Vagina (tissue), 2 donors: Measurements from ENCODE around the gene PARP11. TPM values are rescaled to one million over a fixed set of nuclear protein-coding genes. Genes with fewer than 3 reads are reported as not detected.
"Not testable (repeated sequence)": the region's sequence is repeated elsewhere in the genome, so short reads cannot be mapped to it uniquely, and the experiment has no call there.

ENCODE experiments used
- DNase-seq, 2 donors: peaks; one replicate each; pipeline ENCODE4 v3.0.0-alpha.2; 2017; ENCODE audit errors: extremely low spot score in 2 of 2
- H3K27ac ChIP-seq: fragments of 200-600 bp; sonication (generic); one replicate; pipeline ENCODE4 v1.5.1; 2019
- H3K27me3 ChIP-seq: fragments of 200-600 bp; sonication (generic); one replicate; pipeline ENCODE4 v1.5.1; 2019
- H3K36me3 ChIP-seq, 2 donors: fragments of 200-600 bp; sonication (generic); one replicate each; pipeline ENCODE4 v1.5.1; 2017 to 2019
- H3K4me1 ChIP-seq: fragments of 200-600 bp; sonication (generic); one replicate; pipeline ENCODE4 v1.5.1; 2019
- H3K4me3 ChIP-seq, 2 donors: fragments of 200-600 bp; sonication (generic); 1 replicate in 1 of 2; 2 replicates in 1 of 2; pipeline ENCODE4 v1.5.1; 2016 to 2019
- H3K9me3 ChIP-seq: fragments of 200-600 bp; sonication (generic); one replicate; pipeline ENCODE4 v1.5.1; 2019
- CTCF ChIP-seq, 3 experiments: fragments of 450-650 bp in 2 of 3; fragments of 200-600 bp in 1 of 3; sonication (generic) in 1 of 3; IDR thresholded peaks; one replicate each; pipeline ENCODE4 v1.5.1; 2017 to 2019; ENCODE audit warnings: antibody characterized with exemption in 3 of 3, mild to moderate bottlenecking in 2 of 3, moderate library complexity in 2 of 3
- POLR2A ChIP-seq, 2 donors: fragments of 450-650 bp; IDR thresholded peaks; one replicate each; pipeline ENCODE4 v1.6.1; 2017; ENCODE audit warnings: antibody characterized with exemption in 2 of 2, mild to moderate bottlenecking in 2 of 2, moderate library complexity in 2 of 2
- POLR2AphosphoS5 ChIP-seq, 2 donors: sonication (generic); formaldehyde crosslinking; IDR thresholded peaks; one replicate each; pipeline ENCODE4 v1.9.0; 2017; ENCODE audit warnings: antibody characterized with exemption in 2 of 2, mild to moderate bottlenecking in 2 of 2, low read depth in 1 of 2; ENCODE audit not compliant: insufficient read depth in 1 of 2
- intact Hi-C: fragments of 100-400 bp; cut with DNase I; formaldehyde crosslinking; loops from one replicate; pipeline ENCODE4 v1.15.1; 2023
- total RNA-seq: library from RNA; depleted of rRNA; stranded (reverse); fragments of >200 nt; gene quantifications from one replicate; pipeline ENCODE4 v1.2.3, GENCODE V29; 2016

Gene PARP11
- total RNA-seq, 1 donor from 2014 or later: 2.7 TPM

GRCh38 chr12:3863756-3864155 is 9.4 kb downstream of the PARP11 start:
- Histone ChIP-seq H3K27me3 (no peaks in the 10 kb centered on the region), H3K27ac (no peak overlapping the region), H3K36me3 (no peaks in the 10 kb centered on the region), H3K4me3 (no peak overlapping the region), H3K9me3 (no peaks in the 10 kb centered on the region), H3K4me1 (no peaks in the 10 kb centered on the region)
- intact Hi-C loops: no loop called here
- TF ChIP-seq POLR2AphosphoS5 (IDR thresholded peaks at IDR 0.05; ENCODE audit: insufficient read depth in 1 of 2, low read depth in 1 of 2) (no peak), POLR2A (IDR thresholded peaks at IDR 0.05) (no peak), CTCF (IDR thresholded peaks at IDR 0.05) (no peak)
- DNase-seq: no peak

GRCh38 chr12:3842517-3842916 is 30.7 kb downstream of the PARP11 start:
- Histone ChIP-seq H3K27ac (no peak overlapping the region), H3K4me3 (no peak overlapping the region), H3K9me3 (no peaks in the 10 kb centered on the region), H3K4me1 (no peaks in the 10 kb centered on the region), H3K36me3 (no peaks in the 10 kb centered on the region), H3K27me3 (no peaks in the 10 kb centered on the region)
- no peak for TF ChIP-seq POLR2AphosphoS5 (IDR thresholded peaks at IDR 0.05; ENCODE audit: insufficient read depth in 1 of 2, low read depth in 1 of 2)
- TF ChIP-seq POLR2A (IDR thresholded peaks at IDR 0.05): no peak
- no peak for TF ChIP-seq CTCF (IDR thresholded peaks at IDR 0.05)
- intact Hi-C loops: no loop called here
- DNase-seq: no peak

- H3K4me3 ChIP-seq: no peak overlapping the region
- intact Hi-C loops: no loop called here
- H3K9me3 ChIP-seq: no peaks in the 10 kb centered on the region
- H3K27me3 ChIP-seq: no peaks in the 10 kb centered on the region
- H3K4me1 ChIP-seq: no peaks in the 10 kb centered on the region
- TF ChIP-seq CTCF (IDR thresholded peaks at IDR 0.05) (no peak), POLR2AphosphoS5 (IDR thresholded peaks at IDR 0.05; ENCODE audit: insufficient read depth in 1 of 2, low read depth in 1 of 2) (no peak), POLR2A (IDR thresholded peaks at IDR 0.05) (no peak)
- DNase-seq: no peak
- no peaks in the 10 kb centered on the region for H3K36me3 ChIP-seq
- H3K27ac ChIP-seq: no peak overlapping the region
Observed at GRCh38 chr12:3841783-3842182, 31.4 kb downstream of the PARP11 start.

GRCh38 chr12:3840833-3841232 is 32.4 kb downstream of the PARP11 start:
- H3K27ac ChIP-seq, H3K9me3 ChIP-seq, H3K27me3 ChIP-seq, H3K36me3 ChIP-seq, H3K4me1 ChIP-seq, DNase-seq, intact Hi-C loops, H3K4me3 ChIP-seq: not testable (repeated sequence)

GRCh38 chr12:3839745-3840144 is 33.5 kb downstream of the PARP11 start:
- H3K4me3 ChIP-seq, DNase-seq, H3K27ac ChIP-seq, H3K27me3 ChIP-seq, H3K4me1 ChIP-seq, H3K9me3 ChIP-seq, intact Hi-C loops, H3K36me3 ChIP-seq: not testable (repeated sequence)

- H3K4me3 ChIP-seq, H3K4me1 ChIP-seq, DNase-seq, H3K27me3 ChIP-seq, intact Hi-C loops, H3K9me3 ChIP-seq, H3K36me3 ChIP-seq, H3K27ac ChIP-seq: not testable (repeated sequence)
Observed at GRCh38 chr12:3838701-3839548, 34.3 kb downstream of the PARP11 start.
